NOMO-1 treated with dmso at 0.1 percent for 144 hours (cell line): ENCODE results near the gene PI4K2A.
"Not testable (repeated sequence)": the region's sequence is repeated elsewhere in the genome, so short reads cannot be mapped to it uniquely, and the experiment has no call there.

Source experiments
- DNase-seq: peaks from one replicate; lab custom pipeline; 2025; ENCODE audit not compliant: unreplicated experiment; lab: John Stamatoyannopoulos, UW

The PI4K2A gene

GRCh38 chr10:97669571-97669970 lies 29.1 kb downstream of the PI4K2A start:
- DNase-seq: no peak

DNA sequence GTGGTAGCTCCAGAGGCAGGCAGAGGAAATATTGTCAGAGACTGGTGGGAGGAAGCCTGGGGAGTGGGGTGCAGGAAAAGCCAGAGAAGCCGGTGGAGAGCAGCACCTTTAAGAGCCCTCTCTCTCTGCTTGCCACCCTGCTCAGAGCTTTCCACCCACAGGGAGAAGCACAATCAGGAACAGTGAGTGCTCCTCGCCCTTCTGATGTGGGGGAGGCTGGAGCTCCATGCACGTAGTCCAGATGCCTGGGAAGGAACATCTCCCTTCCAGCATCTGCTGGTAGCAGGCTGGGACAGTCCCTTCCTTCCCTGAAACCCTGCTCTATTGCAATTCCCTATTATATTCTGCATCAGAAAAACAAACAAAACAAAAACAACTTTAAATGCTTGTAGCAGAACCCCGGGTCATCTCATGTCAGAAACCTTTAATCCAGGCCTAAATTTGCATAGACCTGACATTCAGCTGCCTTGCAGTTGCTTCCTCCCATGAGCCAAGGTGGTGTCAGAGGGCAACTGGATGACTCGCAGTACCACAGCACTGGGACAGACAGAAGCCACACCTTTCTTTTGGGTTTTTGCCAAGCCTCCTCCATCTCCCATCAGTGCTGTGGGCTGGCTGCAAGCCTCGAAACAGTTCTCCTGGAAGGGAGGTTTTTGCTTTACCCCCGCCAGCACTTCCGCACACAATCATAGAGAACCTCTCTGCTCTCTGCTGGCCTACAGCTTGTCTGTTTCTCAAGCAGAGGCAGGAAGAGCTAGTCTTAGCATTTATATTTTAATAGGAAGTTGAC lies 33.5 kb downstream of the PI4K2A start:
- DNase-seq: no peak

- no peak for DNase-seq
Measured at GRCh38 chr10:97675222-97675621, 34.8 kb downstream of the PI4K2A start.

- DNase-seq: peak; percentile 31
Measured at GRCh38 chr10:97676770-97677581, 36.5 kb downstream of the PI4K2A start.

DNA sequence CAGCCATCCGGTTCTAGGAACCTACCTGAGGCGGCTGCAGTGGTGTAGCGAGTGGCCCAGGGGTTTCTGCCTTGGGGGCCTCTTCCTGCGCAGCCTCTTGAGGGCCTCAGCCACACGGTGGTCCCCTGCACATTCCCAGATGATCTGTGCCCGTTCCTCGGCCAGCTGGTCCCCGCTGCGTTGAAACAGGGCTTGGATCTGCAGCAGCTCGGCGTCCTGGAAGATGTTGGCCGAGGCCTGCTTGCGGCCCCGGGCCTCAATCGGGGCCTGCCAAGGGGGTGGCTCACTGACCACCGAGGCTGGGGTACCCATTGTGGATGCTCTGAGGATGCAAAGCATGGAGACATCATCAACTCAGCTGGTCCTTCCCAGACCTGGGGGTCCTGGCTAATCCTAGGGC lies 39.1 kb downstream of the PI4K2A start:
- DNase-seq: no peak

DNA sequence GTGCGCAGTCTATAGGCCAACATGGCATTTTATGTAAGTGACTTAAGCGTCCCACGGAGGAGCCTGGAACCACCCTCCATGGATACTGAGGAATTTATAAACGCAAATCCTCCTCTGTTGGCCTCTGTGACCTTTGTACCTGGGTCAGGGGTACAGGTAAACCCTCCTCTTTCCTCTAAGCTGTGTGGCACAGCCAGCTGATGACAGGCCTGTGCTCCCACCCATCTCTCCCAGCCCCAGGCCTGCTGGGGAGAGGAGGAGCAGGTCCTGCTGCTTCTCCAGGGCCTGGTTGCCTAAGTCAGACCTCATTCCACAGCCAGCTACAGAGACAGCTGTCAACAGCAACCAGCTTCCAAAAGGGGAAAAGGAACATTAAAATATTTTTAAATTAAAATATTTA lies 41.6 kb downstream of the PI4K2A start:
- DNase-seq: no peak

DNA sequence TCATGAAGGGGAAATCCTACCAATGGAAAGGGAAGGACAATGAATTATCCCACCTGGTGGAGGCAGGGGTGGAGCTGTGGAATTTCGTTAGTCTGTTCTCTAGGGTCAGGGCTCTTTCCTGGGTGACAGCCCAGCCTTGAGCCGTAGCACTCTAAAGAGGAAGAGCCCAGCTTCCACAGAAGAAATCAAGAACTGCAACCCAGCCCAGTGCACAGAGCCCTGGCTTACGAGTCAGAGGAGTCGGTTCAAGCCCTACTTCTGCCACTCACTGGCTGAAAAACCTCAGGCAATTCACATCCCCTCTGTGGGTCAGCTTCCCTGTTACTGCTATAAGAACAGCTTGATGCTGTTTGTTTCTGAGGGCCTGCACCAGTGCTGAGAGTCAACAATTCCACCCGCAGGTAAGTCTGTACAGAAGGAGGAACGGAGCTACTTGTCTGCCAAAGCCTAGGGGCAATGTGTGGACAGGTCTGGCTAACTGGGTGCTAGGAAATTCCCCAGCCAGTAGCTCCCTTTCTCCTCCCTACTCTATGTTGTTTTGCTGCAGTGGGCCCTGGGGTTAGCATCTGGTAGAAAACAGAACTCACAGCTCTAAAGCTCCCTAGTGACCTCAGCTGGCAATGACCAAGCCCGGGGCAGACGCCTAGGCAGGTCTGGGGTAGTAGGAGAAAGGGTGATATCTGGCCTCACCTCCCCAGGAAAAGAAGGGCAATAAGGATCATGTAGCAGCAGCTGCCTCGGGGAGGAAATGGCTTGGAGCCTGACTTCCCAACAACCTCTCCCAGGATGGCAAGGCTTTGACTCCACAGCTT lies 43.3 kb downstream of the PI4K2A start:
- no peak for DNase-seq

DNA sequence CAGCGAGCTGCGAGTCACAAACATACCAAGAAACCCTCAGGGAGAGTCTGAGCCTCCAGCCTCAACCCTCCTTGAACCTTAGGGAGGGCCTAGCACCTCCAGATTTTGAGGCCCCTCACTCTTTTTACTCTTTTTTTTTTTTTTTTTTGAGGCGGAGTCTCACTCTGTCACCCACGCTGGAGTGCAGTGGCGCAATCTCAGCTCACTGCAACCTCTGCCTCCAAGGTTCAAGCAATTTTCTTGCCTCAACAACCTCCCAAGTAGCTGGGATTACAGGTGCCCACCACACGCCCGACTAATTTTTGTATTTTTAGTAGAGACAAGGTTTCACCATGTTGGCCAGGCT lies 43.9 kb downstream of the PI4K2A start:
- not testable (repeated sequence) for DNase-seq

GRCh38 chr10:97684866-97685394 lies 44.5 kb downstream of the PI4K2A start:
- DNase-seq: no peak

GRCh38 chr10:97685395-97685958 lies 45.0 kb downstream of the PI4K2A start:
- DNase-seq: no peak

- no peak for DNase-seq
Measured at GRCh38 chr10:97686301-97686961, 46.0 kb downstream of the PI4K2A start.

- peak; percentile 97 for DNase-seq
Measured at GRCh38 chr10:97686962-97687784, 46.7 kb downstream of the PI4K2A start, which contains the start of gene AVPI1. AVPI1 (minus strand) TSS chr10:97687241; CDS start chr10:97679905, 7,336 bp downstream.

GRCh38 chr10:97687785-97688781 lies 47.6 kb downstream of the PI4K2A start:
- no peak for DNase-seq

- no peak for DNase-seq
Measured at GRCh38 chr10:97689559-97690020, 49.1 kb downstream of the PI4K2A start.

DNA sequence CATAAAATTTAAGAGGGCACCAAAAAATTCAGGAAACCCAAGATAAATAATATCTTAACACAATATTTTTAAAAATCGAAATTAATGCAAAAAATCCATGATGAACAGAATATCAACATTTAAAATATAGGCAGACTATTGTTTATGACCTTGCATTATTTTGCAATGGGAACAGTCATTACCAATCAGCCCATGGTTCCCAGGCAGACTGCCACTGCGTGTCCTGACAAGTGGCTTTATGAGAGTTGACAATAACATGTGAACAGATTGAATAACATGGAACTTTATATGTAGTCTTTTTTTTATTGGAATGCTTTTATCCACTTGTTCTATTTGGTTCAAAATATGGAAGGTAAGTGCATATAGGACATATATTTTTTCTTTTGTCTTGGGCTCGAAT lies 49.7 kb downstream of the PI4K2A start:
- DNase-seq: no peak

DNA sequence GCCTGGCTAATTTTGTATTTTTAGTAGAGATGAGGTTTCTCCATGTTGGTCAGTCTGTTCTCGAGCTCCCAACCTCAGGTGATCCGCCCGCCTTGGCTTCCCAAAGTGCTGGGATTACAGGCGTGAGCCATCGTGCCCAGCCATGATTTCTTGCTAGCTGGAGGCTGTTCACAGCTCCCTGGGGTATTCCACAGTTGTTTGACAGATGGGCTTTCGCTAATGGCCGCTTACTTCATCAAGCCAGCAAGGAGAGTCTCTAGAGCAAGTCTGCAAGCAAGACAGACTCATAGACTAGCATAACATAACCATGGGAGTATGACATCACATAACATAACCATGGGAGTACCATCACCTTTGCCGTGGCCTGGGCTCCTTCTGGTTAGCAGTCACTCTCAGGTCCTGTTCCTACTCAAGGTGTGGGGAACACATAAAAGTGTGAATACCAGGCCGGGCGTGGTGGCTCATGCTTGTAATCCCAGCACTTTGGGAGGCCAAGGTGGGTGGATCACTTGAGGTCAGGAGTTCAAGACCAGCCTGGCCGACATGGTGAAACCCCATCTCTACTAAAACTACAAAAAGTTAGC lies 57.7 kb downstream of the PI4K2A start:
- not testable (repeated sequence) for DNase-seq

GRCh38 chr10:97701438-97702069 lies 61.1 kb downstream of the PI4K2A start:
- DNase-seq: peak; percentile 56
